Thyroid gland (tissue), 4 donors: ENCODE measurements around the gene MCM10. TPM values are rescaled to one million over a fixed set of nuclear protein-coding genes. Genes with fewer than 3 reads are reported as not detected.

Experiments
- DNase-seq, 2 donors: peaks; one replicate each; pipeline ENCODE4 v3.0.0-alpha.2; 2019
- H3K27ac ChIP-seq, 3 donors: fragments of 200-600 bp; sonication (generic); 1 replicate in 2 of 3; 2 replicates in 1 of 3; pipeline ENCODE4 v1.5.1; 2016 to 2019; ENCODE audit warnings: mild to moderate bottlenecking in 1 of 3, moderate library complexity in 1 of 3
- H3K27me3 ChIP-seq: fragments of 200-600 bp; sonication (generic); one replicate; pipeline ENCODE4 v1.5.1; 2019
- H3K36me3 ChIP-seq, 2 donors: fragments of 200-600 bp; sonication (generic); one replicate each; pipeline ENCODE4 v1.5.1; 2016 to 2019
- H3K4me1 ChIP-seq, 2 donors: fragments of 200-600 bp; sonication (generic); one replicate each; pipeline ENCODE4 v1.5.1; 2017 to 2019
- H3K4me3 ChIP-seq, 3 donors: fragments of 200-600 bp; sonication (generic); replicated peaks in 1 of 3; 1 replicate in 2 of 3; 2 replicates in 1 of 3; pipeline ENCODE4 v1.5.1; 2016; ENCODE audit warnings: mild to moderate bottlenecking in 1 of 3
- H3K9me3 ChIP-seq: fragments of 200-600 bp; sonication (generic); one replicate; pipeline ENCODE4 v1.5.1; 2017
- CTCF ChIP-seq, 6 experiments: fragments of 200-600 bp in 3 of 6; fragments of 450-650 bp in 3 of 6; sonication (generic) in 3 of 6; IDR thresholded peaks; one replicate each; pipeline ENCODE4 v1.5.1; 2016 to 2019; ENCODE audit warnings: antibody characterized with exemption in 6 of 6, mild to moderate bottlenecking in 2 of 6, inconsistent platforms in 1 of 6, moderate library complexity in 1 of 6
- POLR2A ChIP-seq, 2 donors: fragments of 450-650 bp; IDR thresholded peaks; one replicate each; pipeline ENCODE4 v1.6.1; 2017; ENCODE audit warnings: antibody characterized with exemption in 2 of 2, mild to moderate bottlenecking in 2 of 2, moderate library complexity in 1 of 2
- WGBS, 2 donors: methylation state at CpG; one replicate each; pipeline ENCODE4 v1.1.5; 2017; 5-methylcytosine and 5-hydroxymethylcytosine counted together
- intact Hi-C: fragments of 100-400 bp; cut with DNase I; formaldehyde crosslinking; loops from one replicate; pipeline ENCODE4 v1.15.1; 2023
- total RNA-seq, 4 donors: library from RNA; depleted of rRNA; stranded (reverse); fragments of >200 nt; gene quantifications; one replicate each; pipeline ENCODE4 v1.2.3, GENCODE V29; 2016

Gene MCM10
- total RNA-seq, 4 donors from 2014 or later: 0.24 to 1.4 (median 0.49) TPM

DNA sequence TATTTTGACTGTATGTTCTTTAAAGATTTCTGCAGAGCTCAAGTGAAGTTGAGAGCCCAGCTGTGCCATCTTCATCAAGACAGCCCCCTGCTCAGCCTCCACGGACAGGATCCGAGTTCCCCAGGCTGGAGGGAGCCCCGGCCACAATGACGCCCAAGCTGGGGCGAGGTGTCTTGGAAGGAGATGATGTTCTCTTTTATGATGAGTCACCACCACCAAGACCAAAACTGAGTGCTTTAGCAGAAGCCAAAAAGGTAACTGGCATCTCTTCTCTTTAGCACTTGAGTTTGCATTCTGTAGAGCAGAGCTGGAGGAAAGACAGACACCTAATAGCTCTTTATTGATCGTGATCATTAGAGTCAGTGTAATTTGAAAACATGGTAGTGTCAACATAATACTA, 33.7 kb downstream of the MCM10 start:
- intact Hi-C loops: no loop called here
- Histone ChIP-seq H3K9me3 (no peaks in the 10 kb centered on the region), H3K27ac (no peak overlapping the region), H3K36me3 (no peaks in the 10 kb centered on the region), H3K4me3 (no peak overlapping the region), H3K27me3 (no peaks in the 10 kb centered on the region), H3K4me1 (no peaks in the 10 kb centered on the region)
- 92 to 93% methylated on average over 6 of the region's 6 CpGs for WGBS, 2 donors
- TF ChIP-seq CTCF (IDR thresholded peaks at IDR 0.05) (no peak), POLR2A (IDR thresholded peaks at IDR 0.05) (no peak)
- DNase-seq: no peak

DNA sequence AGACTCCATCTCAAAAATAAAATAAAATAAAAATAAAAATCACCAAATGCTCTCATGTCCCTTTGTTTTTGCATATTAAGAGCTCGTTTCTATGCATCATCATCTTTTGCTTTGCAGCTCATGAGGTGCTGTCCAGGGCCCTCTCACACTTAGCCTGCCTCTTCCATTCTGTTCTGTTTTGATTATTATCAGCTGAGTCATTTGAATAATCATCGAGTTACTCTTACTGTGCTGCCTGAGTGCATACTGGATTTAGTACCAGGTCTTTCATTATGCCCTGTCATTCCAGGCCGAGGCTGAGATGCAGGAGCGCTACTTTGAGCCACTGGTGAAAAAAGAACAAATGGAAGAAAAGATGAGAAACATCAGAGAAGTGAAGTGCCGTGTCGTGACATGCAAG, 39.8 kb downstream of the MCM10 start:
- intact Hi-C loops: no loop called here
- TF ChIP-seq POLR2A (IDR thresholded peaks at IDR 0.05): no peak
- no peaks in the 10 kb centered on the region for H3K27me3 ChIP-seq
- DNase-seq: no peak
- no peaks in the 10 kb centered on the region for H3K4me1 ChIP-seq
- no peak overlapping the region for H3K4me3 ChIP-seq
- 94 to 96% methylated on average over 6 of the region's 6 CpGs for WGBS, 2 donors
- no peak overlapping the region for H3K27ac ChIP-seq
- H3K36me3 ChIP-seq: no peaks in the 10 kb centered on the region
- no peaks in the 10 kb centered on the region for H3K9me3 ChIP-seq

DNA sequence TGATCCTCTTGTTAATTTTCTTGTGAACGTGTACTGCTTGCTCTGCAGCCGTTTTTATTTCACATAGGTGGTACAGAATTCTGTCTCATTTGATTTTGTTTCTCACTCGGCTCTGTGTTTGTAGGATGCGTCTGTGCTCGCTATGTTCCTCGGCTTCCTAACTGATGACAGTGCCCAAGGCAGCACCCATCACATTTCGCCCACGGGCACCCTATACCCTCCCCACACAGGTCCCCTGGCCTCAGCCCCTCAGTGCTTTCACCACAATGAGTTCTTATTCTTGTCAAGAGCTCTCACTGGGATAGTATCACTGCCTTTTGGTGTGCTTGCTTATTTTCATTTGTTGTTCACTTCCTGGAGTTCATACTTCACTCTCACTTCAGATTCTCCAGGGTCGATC, 44.7 kb downstream of the MCM10 start:
- no peak for DNase-seq
- H3K27me3 ChIP-seq: no peaks in the 10 kb centered on the region
- 84 to 88% methylated on average over 9 of the region's 9 CpGs for WGBS, 2 donors
- H3K36me3 ChIP-seq: no peaks in the 10 kb centered on the region
- intact Hi-C loops: no loop called here
- no peaks in the 10 kb centered on the region for H3K9me3 ChIP-seq
- no peak for TF ChIP-seq POLR2A (IDR thresholded peaks at IDR 0.05)
- no peak for TF ChIP-seq CTCF (IDR thresholded peaks at IDR 0.05)
- H3K27ac ChIP-seq: no peak overlapping the region
- no peak overlapping the region for H3K4me3 ChIP-seq
- H3K4me1 ChIP-seq: no peaks in the 10 kb centered on the region

DNA sequence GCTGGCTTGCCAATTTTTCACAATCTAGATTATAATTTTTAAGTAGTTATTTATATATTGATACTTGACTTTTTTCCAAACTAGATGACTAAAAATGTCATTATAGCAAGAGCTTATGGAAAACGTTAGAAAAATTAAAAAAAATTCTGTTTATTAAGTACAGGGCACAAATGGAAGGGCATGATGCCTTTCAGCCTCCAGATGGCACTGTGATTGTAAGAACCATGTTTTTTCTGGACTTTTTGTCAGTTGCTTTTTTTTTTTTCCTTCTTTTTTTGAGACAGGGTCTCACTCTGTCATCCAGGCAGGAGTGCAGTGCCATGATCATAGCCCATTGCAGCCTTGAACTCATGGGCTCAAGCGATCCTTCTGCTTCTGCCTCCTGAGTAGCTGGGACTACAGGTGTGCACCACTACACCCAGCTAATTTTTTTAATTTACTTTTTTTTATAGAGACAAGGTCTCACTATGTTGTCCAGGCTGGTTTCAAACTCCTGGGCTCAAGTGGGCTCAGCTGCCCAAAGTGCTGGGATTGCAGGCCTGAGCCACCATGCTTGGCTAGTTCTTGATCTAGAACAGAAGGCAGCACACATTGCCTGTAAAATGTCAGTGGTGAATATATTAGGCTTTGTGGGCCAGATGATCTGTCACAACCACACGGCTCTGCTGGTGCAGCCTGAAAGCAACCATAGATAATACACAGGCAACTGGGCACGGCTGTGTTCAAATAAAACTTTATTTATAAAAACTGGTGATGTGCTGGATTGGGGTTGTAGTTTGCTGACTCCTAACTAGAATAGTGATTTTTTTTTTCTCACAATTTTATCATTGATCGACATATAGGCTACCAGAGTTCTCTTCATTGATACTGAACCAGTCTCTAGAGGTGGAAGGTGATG, 45.4 kb downstream of the MCM10 start:
- intact Hi-C loops: no loop called here
- Histone ChIP-seq H3K4me3 (no peak overlapping the region), H3K27ac (no peak overlapping the region), H3K27me3 (no peaks in the 10 kb centered on the region), H3K4me1 (no peaks in the 10 kb centered on the region), H3K9me3 (no peaks in the 10 kb centered on the region), H3K36me3 (no peaks in the 10 kb centered on the region)
- TF ChIP-seq CTCF (IDR thresholded peaks at IDR 0.05) (peak in 2 of 6 experiments; percentile 51 to 56), POLR2A (IDR thresholded peaks at IDR 0.05) (no peak)
- WGBS, 2 donors: 63 to 73% methylated on average over 5 of the region's 5 CpGs
- peak; percentile 9 to 13 for DNase-seq

DNA sequence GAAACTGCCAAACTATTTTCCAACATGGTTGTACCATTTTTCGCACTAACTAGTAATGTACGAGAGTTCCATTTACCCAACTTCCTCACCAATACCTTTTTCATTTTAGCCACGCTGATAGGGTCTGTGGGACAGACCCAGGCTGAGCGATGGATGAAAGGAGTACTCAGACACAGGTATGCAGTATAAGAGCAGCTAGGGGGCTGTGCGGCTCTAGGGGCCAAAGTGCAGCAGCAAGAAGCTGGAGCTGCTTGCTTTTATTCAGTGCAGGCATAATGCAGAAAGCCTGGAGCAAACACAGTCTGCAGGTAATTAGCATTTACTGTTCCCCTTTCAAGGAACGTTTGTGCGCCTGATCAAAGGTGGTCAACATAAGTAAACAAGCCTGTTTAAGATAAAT, 51.8 kb downstream of the MCM10 start:
- intact Hi-C loops: no loop called here

More for the DNA sequence above, 51.8 kb downstream of the MCM10 start:
- 95 to 97% methylated on average over 7 of the region's 7 CpGs for WGBS, 2 donors
- Histone ChIP-seq H3K36me3 (no peaks in the 10 kb centered on the region), H3K9me3 (no peaks in the 10 kb centered on the region), H3K4me1 (no peaks in the 10 kb centered on the region), H3K4me3 (no peak overlapping the region), H3K27me3 (no peaks in the 10 kb centered on the region), H3K27ac (no peak overlapping the region)
- DNase-seq: no peak
- TF ChIP-seq POLR2A (IDR thresholded peaks at IDR 0.05): no peak
- TF ChIP-seq CTCF (IDR thresholded peaks at IDR 0.05): no peak
